Measurements from ENCODE around the gene MBTD1.

MBTD1 gene

DNA sequence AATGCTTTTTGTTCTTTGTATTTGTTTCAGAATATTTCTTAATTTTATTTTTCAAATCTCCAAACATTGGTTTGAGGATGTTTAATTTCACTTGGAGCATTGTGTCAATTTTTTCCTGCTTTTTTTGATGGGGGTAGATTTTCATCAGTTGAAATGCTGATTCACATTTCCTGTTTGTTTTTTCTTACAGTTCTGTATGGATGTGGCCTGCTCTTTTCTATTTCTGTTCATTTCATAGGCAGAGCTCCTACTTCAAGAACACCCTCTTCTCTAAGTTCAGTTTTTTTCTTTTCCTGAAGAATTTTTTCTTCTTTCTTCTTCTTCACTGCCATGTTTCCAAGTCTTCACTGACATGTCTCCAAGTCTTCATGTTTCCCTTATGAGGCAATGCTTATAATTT lies 8.8 kb downstream of the MBTD1 start:
- no peak overlapping the region for H3K4me3 ChIP-seq (ENCODE audit: low read depth, low read length)
- TF ChIP-seq, protein P1, sequence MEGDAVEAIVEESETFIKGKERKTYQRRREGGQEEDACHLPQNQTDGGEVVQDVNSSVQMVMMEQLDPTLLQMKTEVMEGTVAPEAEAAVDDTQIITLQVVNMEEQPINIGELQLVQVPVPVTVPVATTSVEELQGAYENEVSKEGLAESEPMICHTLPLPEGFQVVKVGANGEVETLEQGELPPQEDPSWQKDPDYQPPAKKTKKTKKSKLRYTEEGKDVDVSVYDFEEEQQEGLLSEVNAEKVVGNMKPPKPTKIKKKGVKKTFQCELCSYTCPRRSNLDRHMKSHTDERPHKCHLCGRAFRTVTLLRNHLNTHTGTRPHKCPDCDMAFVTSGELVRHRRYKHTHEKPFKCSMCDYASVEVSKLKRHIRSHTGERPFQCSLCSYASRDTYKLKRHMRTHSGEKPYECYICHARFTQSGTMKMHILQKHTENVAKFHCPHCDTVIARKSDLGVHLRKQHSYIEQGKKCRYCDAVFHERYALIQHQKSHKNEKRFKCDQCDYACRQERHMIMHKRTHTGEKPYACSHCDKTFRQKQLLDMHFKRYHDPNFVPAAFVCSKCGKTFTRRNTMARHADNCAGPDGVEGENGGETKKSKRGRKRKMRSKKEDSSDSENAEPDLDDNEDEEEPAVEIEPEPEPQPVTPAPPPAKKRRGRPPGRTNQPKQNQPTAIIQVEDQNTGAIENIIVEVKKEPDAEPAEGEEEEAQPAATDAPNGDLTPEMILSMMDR (IDR thresholded peaks at IDR 0.05; ENCODE audit: low read depth, low read length): no peak

DNA sequence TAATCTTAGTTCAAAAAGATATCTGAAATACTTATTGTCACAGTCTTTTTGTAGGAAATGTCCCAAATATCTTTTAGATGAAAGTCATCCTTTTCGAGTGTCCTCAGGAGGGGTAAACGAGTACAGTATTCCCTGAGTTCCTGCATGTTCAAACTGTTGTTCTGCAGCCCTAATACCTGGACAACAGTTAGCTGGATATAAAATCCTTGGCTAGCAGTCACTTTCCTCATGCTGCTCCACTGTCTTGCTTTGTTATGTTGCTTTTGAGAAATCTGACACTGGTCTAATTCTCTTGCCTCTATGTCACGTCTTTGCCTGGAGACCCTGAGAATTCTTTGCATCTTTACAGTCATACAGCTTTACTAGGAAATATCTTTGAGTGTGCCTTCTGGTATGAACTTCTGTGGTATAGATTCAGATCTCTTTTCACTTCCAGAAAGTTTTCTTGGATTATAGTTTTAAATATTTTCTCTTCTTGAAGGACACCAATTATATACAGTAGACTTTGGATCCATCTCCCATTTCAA lies 9.5 kb downstream of the MBTD1 start:
- no peak overlapping the region for H3K4me3 ChIP-seq (ENCODE audit: low read depth, low read length)

DNA sequence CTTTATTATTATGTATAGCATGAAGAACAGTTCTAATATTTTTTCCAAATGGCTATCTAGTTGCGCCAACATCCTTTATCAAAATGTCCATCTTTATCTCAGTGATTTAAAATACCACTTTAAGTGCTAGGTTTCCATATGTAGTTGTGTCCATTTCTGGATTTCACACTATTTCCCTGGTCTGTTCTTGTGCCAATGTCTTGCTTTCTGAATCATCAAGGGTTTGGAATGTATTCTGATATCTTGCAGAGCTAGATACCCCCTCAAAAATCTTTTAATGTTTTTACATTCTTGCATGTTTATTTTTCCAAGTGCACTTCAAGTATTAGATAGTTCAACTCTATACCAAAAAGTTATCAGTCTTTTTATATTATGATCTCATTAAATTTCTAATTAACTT lies 14.3 kb downstream of the MBTD1 start:
- H3K4me3 ChIP-seq (ENCODE audit: low read depth, low read length): no peak overlapping the region
- TF ChIP-seq, protein P1 (IDR thresholded peaks at IDR 0.05; ENCODE audit: low read depth, low read length): no peak

More for the DNA sequence above, 9.5 kb downstream of the MBTD1 start:
- TF ChIP-seq, protein P1 (IDR thresholded peaks at IDR 0.05; ENCODE audit: low read depth, low read length): no peak

DNA sequence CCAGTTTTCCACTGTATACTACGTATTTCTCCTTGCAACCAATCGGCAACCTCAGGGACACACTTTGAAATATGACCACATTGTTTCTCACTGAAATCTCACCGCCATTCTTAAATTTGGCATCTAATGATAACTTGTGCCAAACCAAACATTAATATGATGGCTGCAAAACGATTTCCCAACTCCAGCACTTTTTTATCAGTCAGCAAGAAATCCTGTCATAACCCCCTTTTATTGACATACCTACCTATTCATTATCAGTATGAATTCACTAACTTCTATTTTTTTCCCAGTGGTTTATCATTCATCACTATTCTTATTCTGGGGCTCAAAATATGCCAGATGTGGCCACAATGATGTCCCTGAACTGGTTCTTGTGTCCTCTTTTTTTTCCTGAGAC lies 15.8 kb downstream of the MBTD1 start:
- TF ChIP-seq, protein P1 (IDR thresholded peaks at IDR 0.05; ENCODE audit: low read depth, low read length): no peak
- H3K4me3 ChIP-seq (ENCODE audit: low read depth, low read length): no peak overlapping the region

DNA sequence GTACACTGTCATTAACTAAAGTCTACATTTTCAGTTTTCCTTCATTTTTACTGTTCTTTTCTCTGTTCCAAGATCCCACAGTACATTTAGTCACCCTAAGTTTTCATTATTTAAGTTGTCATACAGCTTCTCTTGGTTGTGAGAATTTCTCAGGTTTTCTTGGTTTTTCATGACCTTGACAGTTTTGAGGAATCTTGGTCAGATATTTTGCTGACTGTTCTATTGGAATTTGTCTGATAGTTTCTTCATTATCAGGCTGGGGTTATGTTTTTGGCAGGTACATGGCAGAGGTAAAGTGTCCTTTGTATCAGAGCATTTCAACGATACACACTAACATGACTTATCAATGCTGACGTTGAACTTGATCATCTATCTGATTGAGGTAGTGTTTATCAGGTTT lies 19.6 kb downstream of the MBTD1 start:
- TF ChIP-seq, protein P1 (IDR thresholded peaks at IDR 0.05; ENCODE audit: low read depth, low read length): no peak
- H3K4me3 ChIP-seq (ENCODE audit: low read depth, low read length): no peak overlapping the region

DNA sequence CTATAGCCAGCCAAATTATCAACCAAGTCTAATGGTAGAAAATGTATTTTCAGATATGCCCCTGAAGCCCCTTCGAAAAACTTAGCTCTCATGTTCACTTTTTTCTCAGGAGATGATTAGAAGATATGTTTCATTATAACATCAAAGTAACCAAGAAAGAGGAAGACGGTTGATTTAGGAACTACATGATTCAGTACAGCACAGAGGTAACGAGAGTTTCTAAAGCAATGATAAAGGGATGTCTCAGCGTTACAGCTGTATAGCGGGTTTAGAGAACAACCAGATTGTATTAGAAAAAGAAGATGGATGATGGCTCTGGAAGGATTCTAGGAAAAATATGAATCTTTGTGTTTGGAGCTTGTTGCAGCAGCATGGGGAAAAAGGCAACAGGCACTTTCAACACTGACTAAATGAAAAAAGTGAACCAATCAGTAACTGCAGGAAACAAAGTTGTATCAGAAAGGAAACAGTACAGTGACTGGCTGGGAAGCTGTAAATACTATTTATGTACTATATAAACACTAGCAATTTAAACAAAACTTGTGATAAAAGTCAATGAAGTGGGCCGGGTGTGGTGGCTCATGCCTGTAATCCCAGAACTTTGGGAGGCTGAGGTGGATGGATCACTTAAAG lies 21.5 kb downstream of the MBTD1 start:
- TF ChIP-seq, protein P1 (IDR thresholded peaks at IDR 0.05; ENCODE audit: low read depth, low read length): no peak
- H3K4me3 ChIP-seq (ENCODE audit: low read depth, low read length): no peak overlapping the region

DNA sequence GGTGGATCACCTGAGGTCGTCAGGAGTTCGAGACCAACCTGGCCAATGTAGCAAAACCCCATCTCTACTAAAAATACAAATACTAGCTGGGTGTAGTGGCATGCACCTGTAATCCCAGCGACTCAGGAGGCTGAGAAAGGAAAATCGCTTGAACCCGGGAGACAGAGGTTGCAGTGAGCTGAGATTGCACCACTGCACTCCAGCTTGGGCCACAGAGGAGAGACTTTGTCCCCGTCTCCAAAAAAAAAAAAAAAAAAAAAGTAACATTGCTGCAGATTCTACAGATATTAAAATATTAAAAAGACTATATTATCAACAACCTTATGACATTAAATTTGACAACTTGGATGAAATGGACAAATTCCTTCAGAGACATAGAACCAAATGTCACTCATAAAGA lies 25.7 kb downstream of the MBTD1 start:
- TF ChIP-seq, protein P1 (IDR thresholded peaks at IDR 0.05; ENCODE audit: low read depth, low read length): no peak
- no peak overlapping the region for H3K4me3 ChIP-seq (ENCODE audit: low read depth, low read length)

All from WI38 (cell line).